ENCODE data around the gene C5orf15. TPM values are rescaled to one million over a fixed set of nuclear protein-coding genes. Genes with fewer than 3 reads are reported as not detected.
"Not testable (repeated sequence)": the region's sequence is repeated elsewhere in the genome, so short reads cannot be mapped to it uniquely, and the experiment has no call there.

C5orf15 gene
- total RNA-seq, 1 donor from 2014 or later, result 26.4 TPM

GRCh38 chr5:133993185-133993936, 24.9 kb upstream of the C5orf15 start:
- DNase-seq, result peak; percentile 52

GRCh38 chr5:133992429-133993155, 24.2 kb upstream of the C5orf15 start:
- no peak for DNase-seq

- DNase-seq, result peak; percentile 30
These were observed 22.9 kb upstream of the C5orf15 start for GRCh38 chr5:133991171-133991910.

GRCh38 chr5:133990396-133990795, 22.0 kb upstream of the C5orf15 start:
- no peak for DNase-seq

GRCh38 chr5:133985540-133986180, 17.2 kb upstream of the C5orf15 start:
- no peak for DNase-seq

- DNase-seq, result no peak
These were observed 15.2 kb upstream of the C5orf15 start for GRCh38 chr5:133983674-133984073.

- DNase-seq, result no peak
These were observed 13.3 kb upstream of the C5orf15 start for GRCh38 chr5:133981714-133982113.

GRCh38 chr5:133980652-133981051, 12.2 kb upstream of the C5orf15 start:
- DNase-seq, result no peak

GRCh38 chr5:133978943-133979342, 10.5 kb upstream of the C5orf15 start:
- DNase-seq, result no peak

- peak; percentile 41 for DNase-seq
These were observed 9.4 kb upstream of the C5orf15 start for GRCh38 chr5:133977858-133978257.

GRCh38 chr5:133977161-133977787, 8.8 kb upstream of the C5orf15 start:
- DNase-seq, result no peak

GRCh38 chr5:133975546-133975945, 7.1 kb upstream of the C5orf15 start:
- DNase-seq, result not testable (repeated sequence)

- no peak for DNase-seq
These were observed 5.7 kb upstream of the C5orf15 start for GRCh38 chr5:133974142-133974541.

GRCh38 chr5:133970325-133970909, 2.0 kb upstream of the C5orf15 start:
- DNase-seq, result no peak

- no peak for DNase-seq
These were observed 1.4 kb upstream of the C5orf15 start for GRCh38 chr5:133969654-133970324.

- DNase-seq, result peak; percentile 56
These were observed 674 bp downstream of the C5orf15 start for GRCh38 chr5:133967698-133968203.

GRCh38 chr5:133967124-133967523, 1.3 kb downstream of the C5orf15 start:
- DNase-seq, result no peak

- DNase-seq, result no peak
These were observed 2.3 kb downstream of the C5orf15 start for GRCh38 chr5:133966090-133966489.

- DNase-seq, result no peak
These were observed 4.8 kb downstream of the C5orf15 start for GRCh38 chr5:133963493-133964128.

- DNase-seq, result peak; percentile 36
These were observed 5.5 kb downstream of the C5orf15 start for GRCh38 chr5:133962801-133963476.

Measured in dermis blood vessel endothelial cell (primary cell).